Calu3 (cell line): ENCODE data around the gene USP13. TPM values are rescaled to one million over a fixed set of nuclear protein-coding genes. Genes with fewer than 3 reads are reported as not detected.

ENCODE experiments used
- Bru-seq: library from RNA; stranded (reverse); fragments of 400-500 nt; gene quantifications from one replicate; lab custom pipeline; 2021; lab: Mats Ljungman, UMichigan
- BruChase-seq, 2 experiments: library from RNA; stranded (reverse); fragments of 400-500 nt; gene quantifications; one replicate each; lab custom pipeline; 2021; lab: Mats Ljungman, UMichigan
- BruUV-seq: library from RNA; stranded (reverse); fragments of 400-500 nt; replicated peaks from 2 replicates; lab custom pipeline; 2021; lab: Mats Ljungman, UMichigan
- CTCF ChIA-PET: fragments of 300-600 bp; sonication (Branson Sonifier 250); formaldehyde crosslinking; loops from one replicate; lab custom pipeline; 2022; ENCODE audit warnings: antibody characterized with exemption; lab: Charles Lee
- DNase-seq: peaks from one replicate; pipeline ENCODE4 v3.0.0; 2022
- H3K27ac Mint-ChIP-seq: one replicate; pipeline ENCODE4 v1.8.0; 2022; ENCODE audit warnings: mixed read lengths; ENCODE audit not compliant: unreplicated experiment
- H3K27me3 Mint-ChIP-seq: one replicate; pipeline ENCODE4 v1.8.0; 2022; ENCODE audit warnings: mixed read lengths; ENCODE audit not compliant: unreplicated experiment
- H3K36me3 Mint-ChIP-seq: one replicate; pipeline ENCODE4 v1.8.0; 2022; ENCODE audit warnings: mild to moderate bottlenecking, moderate library complexity, mixed read lengths; ENCODE audit not compliant: insufficient read depth, unreplicated experiment
- H3K4me1 Mint-ChIP-seq: one replicate; pipeline ENCODE4 v1.8.0; 2022; ENCODE audit warnings: mild to moderate bottlenecking, low read depth, mixed read lengths; ENCODE audit not compliant: unreplicated experiment
- H3K4me3 Mint-ChIP-seq: one replicate; pipeline ENCODE4 v1.8.0; 2022; ENCODE audit warnings: mild to moderate bottlenecking, low read depth, moderate library complexity, mixed read lengths; ENCODE audit not compliant: unreplicated experiment
- H3K9me3 Mint-ChIP-seq: one replicate; pipeline ENCODE4 v1.8.0; 2022; ENCODE audit warnings: low read depth, mixed read lengths; ENCODE audit not compliant: unreplicated experiment
- intact Hi-C: fragments of 100-400 bp; cut with micrococcal nuclease; formaldehyde crosslinking; loops from one replicate; pipeline ENCODE4 v1.10.0; 2022; ENCODE audit not compliant: unreplicated experiment
- long read RNA-seq: library from polyadenylated mRNA; stranded (forward); transcript quantifications from one replicate; pipeline ENCODE4 v2.0.0, GENCODE V29; 2022
- total RNA-seq: library from RNA; stranded (reverse); gene quantifications from 2 replicates; pipeline ENCODE4 v1.2.3, GENCODE V29; 2022
- TF ChIP-seq, protein P1 (sequence below): fragments of 200-600 bp; IDR thresholded peaks from one replicate; pipeline ENCODE4 v1.8.0; 2022; ENCODE audit warnings: antibody characterized with exemption; ENCODE audit not compliant: unreplicated experiment

The USP13 gene, protein sequence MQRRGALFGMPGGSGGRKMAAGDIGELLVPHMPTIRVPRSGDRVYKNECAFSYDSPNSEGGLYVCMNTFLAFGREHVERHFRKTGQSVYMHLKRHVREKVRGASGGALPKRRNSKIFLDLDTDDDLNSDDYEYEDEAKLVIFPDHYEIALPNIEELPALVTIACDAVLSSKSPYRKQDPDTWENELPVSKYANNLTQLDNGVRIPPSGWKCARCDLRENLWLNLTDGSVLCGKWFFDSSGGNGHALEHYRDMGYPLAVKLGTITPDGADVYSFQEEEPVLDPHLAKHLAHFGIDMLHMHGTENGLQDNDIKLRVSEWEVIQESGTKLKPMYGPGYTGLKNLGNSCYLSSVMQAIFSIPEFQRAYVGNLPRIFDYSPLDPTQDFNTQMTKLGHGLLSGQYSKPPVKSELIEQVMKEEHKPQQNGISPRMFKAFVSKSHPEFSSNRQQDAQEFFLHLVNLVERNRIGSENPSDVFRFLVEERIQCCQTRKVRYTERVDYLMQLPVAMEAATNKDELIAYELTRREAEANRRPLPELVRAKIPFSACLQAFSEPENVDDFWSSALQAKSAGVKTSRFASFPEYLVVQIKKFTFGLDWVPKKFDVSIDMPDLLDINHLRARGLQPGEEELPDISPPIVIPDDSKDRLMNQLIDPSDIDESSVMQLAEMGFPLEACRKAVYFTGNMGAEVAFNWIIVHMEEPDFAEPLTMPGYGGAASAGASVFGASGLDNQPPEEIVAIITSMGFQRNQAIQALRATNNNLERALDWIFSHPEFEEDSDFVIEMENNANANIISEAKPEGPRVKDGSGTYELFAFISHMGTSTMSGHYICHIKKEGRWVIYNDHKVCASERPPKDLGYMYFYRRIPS
- total RNA-seq (25.5 and 29.8 TPM in 2 replicates), Bru-seq, nascent RNA (percentile 83 among the genes with signal in this experiment), BruChase-seq, experiment 1, labeled RNA remaining after a 6-hour chase (percentile 70 among the genes with signal in this experiment), BruChase-seq, experiment 2, labeled RNA remaining after a 2-hour chase (percentile 70 among the genes with signal in this experiment)
- long read RNA-seq, full-length matches to known transcripts = 6 of 18 reads
- long read RNA-seq, partial matches to known transcripts = 5 of 18 reads
- long read RNA-seq, other reads (novel, unspliced or antisense) = 7 of 18 reads

DNA sequence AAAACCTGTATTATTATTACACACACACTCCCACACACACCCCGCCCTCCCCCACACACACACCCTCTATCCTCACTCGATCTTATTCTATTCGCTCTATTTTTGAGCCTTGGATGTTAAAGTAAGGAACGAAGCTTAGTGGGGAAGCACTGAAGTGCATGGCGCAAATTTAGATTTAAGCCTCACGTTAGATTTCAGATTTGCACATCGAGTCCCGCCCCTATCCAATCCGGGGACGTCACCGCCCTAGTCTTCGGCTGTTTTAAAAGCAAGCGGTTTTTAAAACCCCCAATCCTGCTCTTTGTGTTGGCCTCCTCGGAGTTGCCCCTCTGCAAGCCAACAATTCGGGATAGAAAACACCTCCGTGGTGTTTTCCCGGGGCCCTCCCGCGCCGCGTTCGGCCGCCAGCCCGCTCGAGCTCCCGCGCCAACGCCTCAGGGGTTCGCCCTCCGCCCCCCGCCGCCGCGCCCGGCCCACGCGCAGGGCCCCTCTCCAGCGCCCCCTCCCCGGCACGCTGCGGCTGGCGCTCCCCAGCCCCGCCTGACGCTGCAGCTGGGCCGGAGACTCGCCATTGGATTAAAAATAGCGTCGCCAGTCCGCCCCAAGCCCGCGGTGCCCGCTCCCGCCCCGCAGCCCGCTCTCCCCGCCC, at the start of gene USP13:
TSS of gene USP13 (plus strand) at position 594 of the 649 bp plus-strand sequence. CDS start 186 bp downstream, outside the sequence.
- Mint-ChIP-seq H3K4me3 (peak within 1 kb of the TSS; percentile 84), H3K9me3 (no peaks in the 10 kb centered on the region), H3K27me3 (no peaks in the 10 kb centered on the region), H3K4me1 (peaks cover 35% of the 10 kb centered on the region), H3K27ac (peak within 1 kb of the TSS; percentile 61), H3K36me3 (peaks cover 32% of the 10 kb centered on the region)
- no TSS peak for BruUV-seq
- peak; percentile 82 for DNase-seq
- intact Hi-C loops = loop anchor here (5.0 kb wide), 1 partner anchor 945 kb away; no protein-coding TSS in a partner anchor
- CTCF ChIA-PET = interaction anchor here (0.5 to 2.0 kb wide), 4 partner anchors 8 to 89 kb away, joined by 3 to 10 read pairs (median 5); partner anchors contain the start of genes MRPL47 and NDUFB5
- TF ChIP-seq, protein P1, sequence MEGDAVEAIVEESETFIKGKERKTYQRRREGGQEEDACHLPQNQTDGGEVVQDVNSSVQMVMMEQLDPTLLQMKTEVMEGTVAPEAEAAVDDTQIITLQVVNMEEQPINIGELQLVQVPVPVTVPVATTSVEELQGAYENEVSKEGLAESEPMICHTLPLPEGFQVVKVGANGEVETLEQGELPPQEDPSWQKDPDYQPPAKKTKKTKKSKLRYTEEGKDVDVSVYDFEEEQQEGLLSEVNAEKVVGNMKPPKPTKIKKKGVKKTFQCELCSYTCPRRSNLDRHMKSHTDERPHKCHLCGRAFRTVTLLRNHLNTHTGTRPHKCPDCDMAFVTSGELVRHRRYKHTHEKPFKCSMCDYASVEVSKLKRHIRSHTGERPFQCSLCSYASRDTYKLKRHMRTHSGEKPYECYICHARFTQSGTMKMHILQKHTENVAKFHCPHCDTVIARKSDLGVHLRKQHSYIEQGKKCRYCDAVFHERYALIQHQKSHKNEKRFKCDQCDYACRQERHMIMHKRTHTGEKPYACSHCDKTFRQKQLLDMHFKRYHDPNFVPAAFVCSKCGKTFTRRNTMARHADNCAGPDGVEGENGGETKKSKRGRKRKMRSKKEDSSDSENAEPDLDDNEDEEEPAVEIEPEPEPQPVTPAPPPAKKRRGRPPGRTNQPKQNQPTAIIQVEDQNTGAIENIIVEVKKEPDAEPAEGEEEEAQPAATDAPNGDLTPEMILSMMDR = no peak

DNA sequence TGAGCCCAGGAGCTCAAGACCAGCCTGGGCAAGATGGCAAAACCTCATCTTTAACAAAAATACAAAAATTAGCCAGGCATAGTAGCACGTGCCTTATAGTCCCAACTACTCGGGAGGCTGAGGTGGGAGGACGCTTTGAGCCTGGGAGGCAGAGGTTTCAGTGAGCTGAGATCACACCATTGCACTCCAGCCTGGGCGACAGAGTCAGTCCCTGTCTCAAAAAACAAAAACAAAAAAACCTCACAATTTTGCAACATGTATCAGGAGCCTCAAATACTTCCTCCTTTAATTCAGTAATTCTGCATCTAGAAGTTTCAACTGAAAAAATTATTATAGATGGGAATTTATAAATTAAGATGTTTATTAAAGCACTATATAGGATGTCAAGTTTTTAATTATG, 49.5 kb upstream of the USP13 start:
- no peak for DNase-seq
- Mint-ChIP-seq H3K27ac (peak overlapping the region; percentile 94), H3K36me3 (peaks cover 55% of the 10 kb centered on the region), H3K27me3 (no peaks in the 10 kb centered on the region), H3K4me1 (peaks cover 8% of the 10 kb centered on the region), H3K9me3 (no peaks in the 10 kb centered on the region), H3K4me3 (peak overlapping the region; percentile 86)
- BruUV-seq = no TSS peak
- TF ChIP-seq, protein P1 = no peak
- CTCF ChIA-PET = no interaction called here
- intact Hi-C loops = no loop called here

DNA sequence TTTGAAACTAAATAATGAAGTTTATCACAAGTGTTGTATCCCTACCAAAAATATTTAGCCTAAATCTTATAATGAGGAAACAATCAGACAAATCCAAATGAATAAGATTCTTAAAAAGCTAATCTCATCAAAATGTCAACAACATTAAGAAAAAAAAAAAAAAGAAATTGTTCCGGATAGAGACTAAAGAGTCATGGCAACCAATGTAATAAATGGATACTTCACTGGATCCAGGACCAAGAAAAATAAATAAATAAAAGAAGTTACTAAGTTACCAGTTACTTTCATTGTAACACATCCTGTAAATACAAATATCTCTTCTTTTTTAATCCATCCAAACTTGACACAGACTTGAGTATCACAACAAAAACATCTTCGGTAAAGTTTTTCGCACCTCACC, 49.0 kb upstream of the USP13 start:
- no peak for DNase-seq
- H3K36me3 Mint-ChIP-seq = peaks cover 50% of the 10 kb centered on the region
- no peaks in the 10 kb centered on the region for H3K27me3 Mint-ChIP-seq
- H3K4me1 Mint-ChIP-seq = peaks cover 8% of the 10 kb centered on the region
- peak overlapping the region; percentile 86 for H3K4me3 Mint-ChIP-seq
- H3K27ac Mint-ChIP-seq = peak overlapping the region; percentile 94
- no TSS peak for BruUV-seq
- CTCF ChIA-PET = no interaction called here
- intact Hi-C loops = loop anchor here (2.0 kb wide), 1 partner anchor 41 kb away; no protein-coding TSS in a partner anchor
- no peaks in the 10 kb centered on the region for H3K9me3 Mint-ChIP-seq
- TF ChIP-seq, protein P1 = no peak
